ENCODE data around the gene BCR.

BCR gene

DNA sequence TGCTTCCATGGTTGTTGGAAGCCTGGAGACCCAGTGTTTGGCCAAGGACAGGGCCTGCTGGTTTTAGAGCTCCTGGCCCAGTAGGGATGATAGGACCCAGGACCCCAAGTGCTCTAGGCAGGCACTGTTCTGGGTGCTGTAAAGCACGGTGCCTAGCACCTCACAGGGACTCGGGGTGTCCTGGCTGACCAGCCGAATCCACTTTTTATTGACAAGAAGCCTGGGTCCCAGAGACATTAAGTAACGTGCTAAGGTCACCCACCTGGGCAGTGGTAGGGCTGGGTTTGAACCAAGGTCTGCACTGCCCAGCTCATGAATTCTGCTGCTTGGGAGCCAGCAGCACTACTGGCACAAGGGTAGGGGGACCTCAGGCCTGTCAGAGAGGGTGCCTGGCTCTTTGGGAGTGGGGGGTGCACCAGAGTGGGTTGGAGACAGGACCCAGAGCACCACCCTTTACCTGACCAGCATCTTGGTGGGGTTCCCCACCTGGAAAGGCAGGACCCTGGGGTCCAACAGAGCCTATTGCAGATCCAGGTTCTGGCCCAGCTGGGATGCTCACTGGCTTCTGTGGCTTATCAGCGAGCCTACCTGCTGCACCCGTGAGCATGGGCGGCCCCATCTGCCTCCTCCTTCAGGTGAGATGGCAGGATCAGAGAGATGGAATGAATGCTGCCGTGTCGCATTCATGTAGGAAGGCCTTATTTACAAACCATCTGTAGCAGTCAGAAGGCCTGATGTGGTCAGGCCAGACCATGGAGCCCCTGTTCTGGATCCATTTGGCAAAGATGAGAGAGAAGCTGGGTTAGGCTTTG is 52.0 kb downstream of the BCR start:
- DNase-seq (no peak), ATAC-seq (no peak)

DNA sequence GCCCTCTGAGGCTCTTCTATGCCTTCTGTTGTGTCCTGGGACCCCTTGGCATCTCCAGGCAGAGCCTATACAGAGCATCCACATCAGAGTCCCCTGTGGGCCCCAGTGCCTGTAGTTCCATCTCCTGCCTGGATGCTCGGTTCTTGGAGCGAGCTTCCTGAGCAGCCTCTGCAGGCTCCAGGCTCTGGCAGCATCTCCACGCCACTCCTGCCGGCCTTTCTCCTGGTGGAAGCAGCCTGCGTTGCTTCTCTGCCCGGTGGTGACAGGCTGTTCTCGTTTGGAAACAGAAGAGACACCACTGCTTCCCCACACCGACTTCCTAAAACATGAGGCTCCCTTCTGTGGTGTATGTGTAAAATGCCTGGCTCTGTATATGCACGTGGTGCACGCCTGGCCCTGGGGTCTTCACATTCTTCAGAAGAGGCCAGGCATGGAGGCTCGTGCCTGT is 52.8 kb downstream of the BCR start:
- ATAC-seq: peak; percentile 9
- no peak for DNase-seq

- ATAC-seq: peak; percentile 85
- peak; percentile 84 for DNase-seq
Measured at GRCh38 chr22:23233752-23234408, 53.6 kb downstream of the BCR start.

DNA sequence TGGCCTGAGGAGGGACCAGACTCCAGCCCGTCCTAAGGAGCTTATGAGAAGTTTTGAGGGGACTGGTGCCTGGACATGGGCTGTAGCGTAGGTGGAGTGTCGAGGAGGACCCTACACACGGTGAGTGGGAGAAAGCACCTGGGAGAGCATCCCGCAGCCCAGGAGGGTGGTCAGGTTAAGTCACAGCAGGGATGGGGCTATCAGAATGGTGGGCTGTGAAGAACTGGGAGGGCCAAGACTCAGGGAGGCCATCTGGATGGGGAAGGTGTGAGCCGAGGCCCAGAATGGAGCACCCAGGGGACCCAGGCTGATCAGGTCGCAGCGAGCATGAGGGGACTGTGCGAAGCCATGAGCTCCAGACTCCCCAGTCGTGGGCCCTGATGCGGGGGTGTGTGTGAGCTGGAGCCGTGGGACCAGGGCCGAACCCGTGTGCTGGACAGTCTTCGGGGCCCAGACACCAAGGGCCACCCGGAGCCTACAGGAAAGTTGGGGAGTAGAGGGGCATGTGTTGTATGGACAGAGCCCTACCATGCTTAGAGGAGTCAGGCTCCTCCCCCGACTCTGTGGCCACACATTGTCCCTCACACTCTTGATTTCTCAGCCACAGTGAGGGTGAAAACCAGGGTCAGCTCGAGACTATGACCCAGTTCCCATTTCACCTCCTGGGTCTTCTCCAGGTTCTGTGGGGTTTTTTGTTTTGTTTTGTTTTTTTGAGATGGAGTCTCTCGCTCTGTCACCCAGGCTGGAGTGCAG is 54.3 kb downstream of the BCR start:
- ATAC-seq (no peak), DNase-seq (no peak)

GRCh38 chr22:23235425-23235824 is 55.1 kb downstream of the BCR start:
- ATAC-seq (no peak), DNase-seq (no peak)

DNA sequence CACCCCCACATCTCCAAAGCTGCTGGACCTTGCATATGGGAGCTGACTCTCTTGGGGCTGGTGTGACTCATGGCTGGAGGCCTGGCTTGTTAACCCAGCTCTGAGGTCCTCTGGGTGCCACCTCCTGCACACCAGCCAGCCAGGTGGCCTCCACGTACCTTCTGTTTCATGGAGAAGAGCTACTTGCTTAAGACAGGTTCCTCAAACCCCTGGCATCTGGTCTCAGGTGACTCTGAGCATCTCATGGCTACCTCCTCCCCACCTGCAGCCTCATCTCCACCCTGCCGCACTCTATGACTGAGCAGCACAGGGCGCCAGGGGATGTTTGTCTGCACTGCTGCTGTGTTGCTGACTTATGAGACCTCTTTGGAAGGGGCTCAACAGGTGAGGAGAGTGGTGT is 55.7 kb downstream of the BCR start:
- ATAC-seq (no peak), DNase-seq (no peak)

GRCh38 chr22:23236440-23237184 is 56.3 kb downstream of the BCR start:
- DNase-seq: no peak
- no peak for ATAC-seq

- ATAC-seq: no peak
- no peak for DNase-seq
Measured at GRCh38 chr22:23237201-23237798, 57.0 kb downstream of the BCR start.

GRCh38 chr22:23237841-23238240 is 57.5 kb downstream of the BCR start:
- DNase-seq (peak; percentile 54), ATAC-seq (no peak)

- no peak for DNase-seq
- no peak for ATAC-seq
Measured at GRCh38 chr22:23238707-23239106, 58.4 kb downstream of the BCR start.

DNA sequence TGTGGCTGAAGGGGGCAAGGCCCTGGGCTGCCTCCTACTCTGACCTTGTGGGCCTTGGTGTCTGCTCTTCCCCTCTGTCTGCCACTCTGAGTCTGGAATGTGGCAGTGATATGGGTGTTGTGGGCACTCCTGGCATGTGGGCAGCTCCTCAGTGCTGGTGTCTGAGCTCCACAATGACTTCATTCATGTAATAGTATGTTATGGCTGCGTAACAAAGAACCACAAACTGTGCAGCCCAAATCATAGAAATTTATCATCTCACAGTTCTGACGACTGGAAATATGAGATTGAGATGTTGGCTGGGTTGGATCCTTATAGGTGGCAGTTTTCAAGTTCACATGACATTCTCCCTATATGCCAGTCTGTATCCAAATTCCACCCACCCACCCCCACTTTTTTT is 59.1 kb downstream of the BCR start:
- ATAC-seq (no peak), DNase-seq (no peak)

DNA sequence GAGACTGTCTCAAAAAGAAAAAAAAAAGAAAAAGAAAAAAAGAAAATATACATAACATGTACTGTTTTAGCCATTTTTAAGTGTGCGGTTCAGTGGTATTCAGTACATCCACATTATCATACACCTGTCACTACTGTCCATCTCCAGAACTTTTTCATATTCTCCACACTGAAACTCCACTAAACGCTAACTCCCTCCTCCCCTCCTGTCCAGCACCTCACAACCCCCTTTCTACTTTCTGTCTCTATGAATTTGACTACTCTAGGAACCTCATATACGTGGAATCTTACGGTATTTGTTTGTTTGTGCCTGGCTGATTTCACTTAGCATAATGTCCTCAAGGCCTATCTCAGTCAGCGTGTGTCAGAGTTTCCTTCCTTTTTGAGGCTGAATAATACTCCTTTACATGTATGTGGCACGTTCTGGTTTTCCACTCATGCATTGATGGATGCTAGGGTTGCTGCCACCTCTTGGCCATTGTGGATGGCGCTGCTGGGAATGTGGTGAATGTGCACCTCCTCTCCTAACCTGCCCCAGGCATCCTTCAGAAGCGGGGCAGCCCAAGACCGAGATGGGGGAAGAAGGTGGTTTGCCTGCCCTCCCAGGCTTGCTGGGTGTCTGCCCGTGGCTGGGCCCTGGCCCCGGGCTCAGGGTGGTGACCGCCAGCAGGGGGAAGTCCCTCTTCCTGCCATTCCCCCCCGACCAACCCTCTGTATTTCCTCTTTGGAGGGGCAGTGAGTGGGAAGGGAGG is 60.5 kb downstream of the BCR start:
- DNase-seq (peak; percentile 48), ATAC-seq (peak; percentile 31)

GRCh38 chr22:23241562-23242472 is 61.5 kb downstream of the BCR start:
- ATAC-seq: no peak
- DNase-seq: no peak

DNA sequence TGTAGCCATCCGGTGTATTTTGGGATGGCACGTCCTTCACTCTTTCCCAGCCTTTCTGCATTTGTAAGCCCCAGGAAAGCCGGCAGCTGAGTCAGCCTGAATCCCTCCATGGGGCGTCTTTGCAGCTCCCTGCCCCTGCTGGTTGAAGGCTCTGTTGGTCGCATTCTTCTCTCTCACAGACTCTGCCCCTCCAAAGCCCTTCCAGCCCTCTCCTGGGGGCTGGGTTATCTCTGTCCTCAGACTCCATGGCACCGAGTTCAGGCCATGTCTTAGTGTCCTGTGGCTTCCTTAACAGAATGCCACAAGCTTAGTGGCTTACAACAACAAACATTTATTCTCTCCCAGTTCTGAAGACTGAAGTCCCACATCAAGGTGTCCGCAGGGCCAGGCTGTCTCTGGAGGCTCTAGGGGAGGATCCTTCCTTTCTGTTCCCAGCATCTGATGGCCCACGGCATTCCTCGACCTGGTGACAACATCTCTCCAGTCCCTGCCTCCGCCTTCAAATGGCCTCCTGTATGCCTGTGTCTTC is 62.2 kb downstream of the BCR start:
- no peak for ATAC-seq
- no peak for DNase-seq

DNA sequence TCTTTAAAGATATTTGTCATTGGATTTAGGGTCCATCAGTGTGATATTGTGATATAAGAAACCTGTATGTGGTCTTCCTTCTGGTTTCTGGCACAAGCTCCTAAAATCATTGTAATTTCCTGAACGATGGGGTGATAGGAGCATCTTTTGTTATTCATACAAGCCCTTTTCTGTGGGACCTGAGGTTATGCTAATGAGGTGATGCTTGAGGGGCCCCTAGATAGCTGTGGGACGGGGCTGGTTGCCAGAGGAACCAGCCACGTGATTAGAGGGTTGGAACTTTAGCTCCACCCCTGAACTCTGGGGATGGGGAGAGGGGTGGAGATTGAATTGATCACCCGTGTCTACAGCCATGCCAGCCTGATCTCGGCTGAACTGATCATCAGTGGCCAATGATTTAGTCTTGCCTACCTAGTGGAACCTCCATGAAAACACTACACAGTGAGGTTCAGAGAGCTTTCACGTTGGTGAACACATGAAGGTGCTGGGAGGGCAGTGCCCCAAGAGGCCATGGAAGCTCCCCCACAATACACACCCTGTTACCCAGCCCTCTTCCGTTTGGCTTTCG is 62.8 kb downstream of the BCR start:
- DNase-seq (peak; percentile 71), ATAC-seq (peak; percentile 87)

DNA sequence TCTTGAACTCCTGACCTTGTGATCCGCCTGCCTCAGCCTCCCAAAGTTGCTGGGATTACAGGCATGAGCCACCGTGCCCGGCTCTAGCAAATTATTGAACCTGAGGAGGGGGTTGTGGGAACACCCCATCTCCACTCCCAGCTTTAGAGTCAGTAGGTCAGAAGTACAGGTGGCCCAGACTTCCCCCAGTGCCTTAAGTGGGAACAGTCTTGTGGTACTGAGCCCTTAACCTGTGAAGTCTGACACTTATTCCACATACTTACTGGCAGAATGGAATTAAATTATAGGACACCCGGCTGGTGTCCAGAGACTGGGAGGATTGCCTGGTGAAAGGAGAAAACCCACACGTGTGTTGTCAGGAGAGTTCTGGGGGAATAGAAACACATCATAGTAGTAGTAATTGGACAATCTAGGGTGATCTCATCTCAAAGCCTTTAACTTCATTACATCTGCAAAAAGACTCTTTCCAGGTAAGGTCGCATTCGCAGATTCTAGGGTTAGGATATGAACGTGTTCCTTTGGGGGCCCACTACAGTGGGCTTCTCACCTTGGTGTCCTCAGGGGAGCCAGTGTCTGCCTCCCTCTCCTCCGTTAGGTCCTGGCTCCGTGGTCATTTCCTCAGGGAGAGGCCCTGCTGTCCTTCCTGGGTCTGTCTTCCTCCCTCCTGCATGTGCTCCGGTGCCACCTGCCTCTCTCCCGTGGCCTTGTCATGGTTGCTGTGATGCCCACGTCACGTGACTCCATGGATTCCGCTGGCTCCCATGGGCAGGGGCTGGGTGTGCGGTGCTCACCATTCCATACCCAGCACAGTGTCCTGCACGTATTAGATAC is 63.8 kb downstream of the BCR start:
- no peak for ATAC-seq
- no peak for DNase-seq

DNA sequence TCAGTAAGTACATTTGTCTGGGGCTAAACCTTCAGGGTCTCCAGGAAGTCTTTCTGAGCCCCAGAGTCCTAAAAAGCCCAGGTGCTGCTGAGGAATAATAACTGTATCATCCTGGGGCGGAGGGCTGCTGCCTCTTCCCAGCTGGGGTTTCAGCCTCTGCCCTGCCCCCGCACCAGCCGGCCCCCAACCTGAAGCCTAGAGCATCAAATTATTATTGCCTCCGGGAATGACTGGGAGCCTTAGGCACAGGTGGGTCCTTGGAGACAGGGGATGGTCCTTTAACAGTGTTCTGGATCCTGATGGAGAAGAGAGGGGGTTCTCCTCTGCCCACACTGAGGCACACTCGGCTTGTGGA is 64.4 kb downstream of the BCR start:
- DNase-seq: no peak
- ATAC-seq: no peak

DNA sequence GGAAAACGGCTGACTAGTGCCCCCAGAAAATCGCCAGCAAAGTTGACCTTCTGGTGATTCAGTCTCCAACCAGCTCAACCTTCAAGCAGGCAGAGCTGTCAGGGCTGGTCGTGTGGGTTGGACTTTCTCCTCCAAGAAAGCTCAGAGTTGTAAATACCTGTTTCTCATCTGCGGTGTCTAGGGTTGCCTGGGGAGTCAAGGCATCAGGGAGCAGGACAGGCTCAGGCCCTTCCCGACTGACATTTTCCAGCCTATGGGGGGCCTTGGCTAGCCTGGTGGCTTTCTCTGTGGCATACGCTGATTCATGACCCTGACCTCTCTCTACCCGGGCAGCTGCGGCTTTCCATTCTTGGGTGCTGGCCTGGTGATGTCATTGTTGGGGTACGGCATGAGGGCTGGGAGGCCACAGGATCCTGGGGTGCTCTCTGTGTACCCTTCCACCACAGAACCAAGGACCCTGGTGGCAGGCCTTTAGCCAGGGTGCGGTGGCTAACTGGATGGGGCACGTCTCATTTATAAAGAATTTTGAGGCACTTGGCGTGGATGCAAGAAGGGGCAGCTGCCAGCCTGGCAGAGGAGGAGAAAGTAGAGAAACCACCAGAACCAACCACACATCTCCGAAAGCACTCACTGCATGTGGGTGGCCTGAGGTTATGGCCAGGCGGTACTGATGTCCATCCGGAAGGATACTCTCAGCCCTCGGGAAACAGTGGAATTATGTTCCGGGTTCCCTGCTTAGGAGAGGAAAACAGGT is 64.9 kb downstream of the BCR start:
- ATAC-seq: peak; percentile 25
- peak; percentile 40 for DNase-seq

Data from stimulated activated naive CD8-positive, alpha-beta T cell treated with anti-CD3 and anti-CD28 coated beads, Interleukin-15, Interleukin-2, amounts not matched to agents 100 U/mL and 50 U/mL, for 24 hours (primary cell).